ENCODE data around the gene DEAF1. TPM values are rescaled to one million over a fixed set of nuclear protein-coding genes. Genes with fewer than 3 reads are reported as not detected.

DEAF1 gene
- total RNA-seq, 2 experiments from 2014 or later: 68.4 to 79.6 TPM

- H3K27ac ChIP-seq (ENCODE audit: low read depth in 1 of 2, low read length in 2 of 2): no peak overlapping the region
- CTCF ChIA-PET: interaction anchor here (1.0 kb wide), 1 partner anchor 21 kb away, joined by 3 read pairs; no protein-coding TSS in a partner anchor
- Mint-ChIP-seq H3K27me3 (peaks cover 14% of the 10 kb centered on the region), H3K27ac (no peak overlapping the region), H3K4me3 (no peak overlapping the region), H3K9me3 (no peaks in the 10 kb centered on the region), H3K36me3 (ENCODE audit: low read depth) (no peaks in the 10 kb centered on the region), H3K4me1 (ENCODE audit: low read depth) (peaks cover 6% of the 10 kb centered on the region)
- intact Hi-C loops (cut with DNase I, micrococcal nuclease): no loop called here
- POLR2A ChIA-PET: interaction anchor here (1.6 kb wide), 1 partner anchor 9 kb away, joined by 10 read pairs; the partner anchor contains the start of genes DEAF1 and TMEM80
- no peak overlapping the region for H3K4me3 ChIP-seq (ENCODE audit: low read length)
- no peak for ATAC-seq (ENCODE audit: poor library complexity)
- H3K36me3 ChIP-seq (ENCODE audit: insufficient read depth, low read length): peaks cover 8% of the 10 kb centered on the region
- H3K9me3 ChIP-seq (ENCODE audit: control insufficient read depth in 1 of 2, insufficient read depth in 1 of 2, low read length in 2 of 2): peaks cover 0 to 7% of the 10 kb centered on the region in 2 experiments
- peaks cover 25% of the 10 kb centered on the region for H3K4me1 ChIP-seq (ENCODE audit: insufficient read depth, low read length)
- TF ChIP-seq CTCF (IDR thresholded peaks at IDR 0.05): no peak
- H3K27me3 ChIP-seq (ENCODE audit: control insufficient read depth in 1 of 2, insufficient read depth in 2 of 2, low read length in 2 of 2): peaks cover 20 to 23% of the 10 kb centered on the region in 2 experiments
- DNase-seq: peak in 1 of 14 experiments; percentile 22
Observed at GRCh38 chr11:704781-705645, 10.0 kb upstream of the DEAF1 start.

- ATAC-seq (ENCODE audit: poor library complexity) (no peak), DNase-seq (no peak)
- H3K36me3 Mint-ChIP-seq (ENCODE audit: low read depth): no peaks in the 10 kb centered on the region
- peaks cover 25% of the 10 kb centered on the region for H3K4me1 ChIP-seq (ENCODE audit: insufficient read depth, low read length)
- H3K4me1 Mint-ChIP-seq (ENCODE audit: low read depth): peaks cover 6% of the 10 kb centered on the region
- H3K9me3 ChIP-seq (ENCODE audit: control insufficient read depth in 1 of 2, insufficient read depth in 1 of 2, low read length in 2 of 2): peaks cover 0 to 7% of the 10 kb centered on the region in 2 experiments
- peaks cover 8% of the 10 kb centered on the region for H3K36me3 ChIP-seq (ENCODE audit: insufficient read depth, low read length)
- ChIA-PET CTCF (interaction anchor here (1.0 kb wide), 1 partner anchor 22 kb away, joined by 3 read pairs; no protein-coding TSS in a partner anchor), POLR2A (interaction anchor here (1.6 kb wide), 1 partner anchor 9 kb away, joined by 10 read pairs; the partner anchor contains the start of genes DEAF1 and TMEM80)
- no peak overlapping the region for H3K4me3 Mint-ChIP-seq
- no peak overlapping the region for H3K4me3 ChIP-seq (ENCODE audit: low read length)
- H3K27me3 Mint-ChIP-seq: peaks cover 14% of the 10 kb centered on the region
- H3K27ac Mint-ChIP-seq: no peak overlapping the region
- intact Hi-C loops (cut with DNase I, micrococcal nuclease): no loop called here
- peaks cover 17 to 20% of the 10 kb centered on the region in 2 experiments for H3K27me3 ChIP-seq (ENCODE audit: control insufficient read depth in 1 of 2, insufficient read depth in 2 of 2, low read length in 2 of 2)
- no peak for TF ChIP-seq CTCF (IDR thresholded peaks at IDR 0.05)
- H3K27ac ChIP-seq (ENCODE audit: low read depth in 1 of 2, low read length in 2 of 2): no peak overlapping the region
- H3K9me3 Mint-ChIP-seq: no peaks in the 10 kb centered on the region
Observed at GRCh38 chr11:704228-704674, 9.2 kb upstream of the DEAF1 start.

DNA sequence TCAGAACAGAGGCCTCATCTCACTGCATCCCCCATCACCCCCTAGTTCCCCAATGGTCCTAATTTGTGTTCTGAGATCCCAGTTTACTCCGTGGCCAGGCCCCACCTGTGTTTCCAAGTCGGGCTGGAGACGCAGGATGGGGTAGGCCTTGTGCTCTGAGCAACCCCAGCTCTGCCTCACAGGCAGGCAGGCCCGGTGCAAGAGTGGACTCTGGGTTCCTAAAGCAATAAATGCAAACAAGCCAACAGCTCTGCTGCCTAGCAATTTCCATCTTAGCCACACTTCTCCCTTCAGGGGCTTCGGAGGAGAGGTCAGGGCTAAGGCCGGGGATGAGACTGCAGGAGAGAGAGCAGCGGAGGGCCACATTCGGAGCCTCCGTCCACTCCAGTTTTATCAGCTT is 8.5 kb upstream of the DEAF1 start:
- DNase-seq (no peak), ATAC-seq (ENCODE audit: poor library complexity) (no peak)
- Mint-ChIP-seq H3K9me3 (no peaks in the 10 kb centered on the region), H3K27ac (no peak overlapping the region), H3K36me3 (ENCODE audit: low read depth) (no peaks in the 10 kb centered on the region), H3K4me1 (ENCODE audit: low read depth) (peaks cover 6% of the 10 kb centered on the region), H3K27me3 (peaks cover 14% of the 10 kb centered on the region), H3K4me3 (no peak overlapping the region)
- POLR2A ChIA-PET: no interaction called here
- Histone ChIP-seq H3K27me3 (ENCODE audit: control insufficient read depth in 1 of 2, insufficient read depth in 2 of 2, low read length in 2 of 2) (peaks cover 17 to 20% of the 10 kb centered on the region in 2 experiments), H3K36me3 (ENCODE audit: insufficient read depth, low read length) (peaks cover 8% of the 10 kb centered on the region), H3K27ac (ENCODE audit: low read depth in 1 of 2, low read length in 2 of 2) (no peak overlapping the region), H3K4me3 (ENCODE audit: low read length) (no peak overlapping the region), H3K4me1 (ENCODE audit: insufficient read depth, low read length) (peaks cover 31% of the 10 kb centered on the region), H3K9me3 (ENCODE audit: control insufficient read depth in 1 of 2, insufficient read depth in 1 of 2, low read length in 2 of 2) (peaks cover 0 to 7% of the 10 kb centered on the region in 2 experiments)
- intact Hi-C loops (cut with DNase I, micrococcal nuclease): no loop called here
- CTCF ChIA-PET: no interaction called here
- TF ChIP-seq CTCF (IDR thresholded peaks at IDR 0.05): no peak

Measured in CD4-positive, alpha-beta T cell (primary cell).